ENCODE results near the gene COX5A.
A peak's percentile ranks its signal among the peaks of the same experiment; 100 is the strongest.

COX5A gene

DNA sequence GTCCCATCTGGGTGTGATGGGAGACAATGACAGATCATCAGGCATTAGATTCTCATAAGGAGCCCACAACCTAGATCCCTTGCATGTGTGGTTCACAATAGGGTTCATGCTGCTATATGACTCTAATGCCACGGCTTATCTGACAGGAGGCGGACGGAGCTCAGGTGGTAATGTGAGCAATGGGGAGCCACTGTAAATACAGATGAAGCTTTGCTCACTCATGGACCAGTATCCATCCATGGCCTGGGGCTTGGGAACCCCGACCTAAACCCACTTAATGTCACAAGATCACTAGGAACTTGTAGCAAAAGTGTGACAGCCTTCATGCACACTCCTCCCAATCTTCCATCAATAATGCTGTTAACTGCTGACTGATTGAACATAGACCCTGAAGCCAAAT, 29.2 kb downstream of the COX5A start:
- TF ChIP-seq TAF1 (IDR thresholded peaks at IDR 0.05; ENCODE audit: borderline replicate concordance, insufficient read depth, low read length) = no peak
- no peak for TF ChIP-seq POLR2AphosphoS5 (IDR thresholded peaks at IDR 0.05; ENCODE audit: low read depth, low read length)
- TF ChIP-seq, protein P1, sequence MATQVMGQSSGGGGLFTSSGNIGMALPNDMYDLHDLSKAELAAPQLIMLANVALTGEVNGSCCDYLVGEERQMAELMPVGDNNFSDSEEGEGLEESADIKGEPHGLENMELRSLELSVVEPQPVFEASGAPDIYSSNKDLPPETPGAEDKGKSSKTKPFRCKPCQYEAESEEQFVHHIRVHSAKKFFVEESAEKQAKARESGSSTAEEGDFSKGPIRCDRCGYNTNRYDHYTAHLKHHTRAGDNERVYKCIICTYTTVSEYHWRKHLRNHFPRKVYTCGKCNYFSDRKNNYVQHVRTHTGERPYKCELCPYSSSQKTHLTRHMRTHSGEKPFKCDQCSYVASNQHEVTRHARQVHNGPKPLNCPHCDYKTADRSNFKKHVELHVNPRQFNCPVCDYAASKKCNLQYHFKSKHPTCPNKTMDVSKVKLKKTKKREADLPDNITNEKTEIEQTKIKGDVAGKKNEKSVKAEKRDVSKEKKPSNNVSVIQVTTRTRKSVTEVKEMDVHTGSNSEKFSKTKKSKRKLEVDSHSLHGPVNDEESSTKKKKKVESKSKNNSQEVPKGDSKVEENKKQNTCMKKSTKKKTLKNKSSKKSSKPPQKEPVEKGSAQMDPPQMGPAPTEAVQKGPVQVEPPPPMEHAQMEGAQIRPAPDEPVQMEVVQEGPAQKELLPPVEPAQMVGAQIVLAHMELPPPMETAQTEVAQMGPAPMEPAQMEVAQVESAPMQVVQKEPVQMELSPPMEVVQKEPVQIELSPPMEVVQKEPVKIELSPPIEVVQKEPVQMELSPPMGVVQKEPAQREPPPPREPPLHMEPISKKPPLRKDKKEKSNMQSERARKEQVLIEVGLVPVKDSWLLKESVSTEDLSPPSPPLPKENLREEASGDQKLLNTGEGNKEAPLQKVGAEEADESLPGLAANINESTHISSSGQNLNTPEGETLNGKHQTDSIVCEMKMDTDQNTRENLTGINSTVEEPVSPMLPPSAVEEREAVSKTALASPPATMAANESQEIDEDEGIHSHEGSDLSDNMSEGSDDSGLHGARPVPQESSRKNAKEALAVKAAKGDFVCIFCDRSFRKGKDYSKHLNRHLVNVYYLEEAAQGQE (IDR thresholded peaks at IDR 0.05; ENCODE audit: insufficient read depth in 1 of 2, low read depth in 2 of 2, low read length in 2 of 2) = no peak
- no peak for TF ChIP-seq FOXP2 (optimal IDR thresholded peaks at IDR 0.05; ENCODE audit: borderline replicate concordance, extremely low read depth, extremely low read length, insufficient read depth)
- no peak for TF ChIP-seq SIN3A (IDR thresholded peaks at IDR 0.05; ENCODE audit: borderline replicate concordance, insufficient read depth, low read length)

DNA sequence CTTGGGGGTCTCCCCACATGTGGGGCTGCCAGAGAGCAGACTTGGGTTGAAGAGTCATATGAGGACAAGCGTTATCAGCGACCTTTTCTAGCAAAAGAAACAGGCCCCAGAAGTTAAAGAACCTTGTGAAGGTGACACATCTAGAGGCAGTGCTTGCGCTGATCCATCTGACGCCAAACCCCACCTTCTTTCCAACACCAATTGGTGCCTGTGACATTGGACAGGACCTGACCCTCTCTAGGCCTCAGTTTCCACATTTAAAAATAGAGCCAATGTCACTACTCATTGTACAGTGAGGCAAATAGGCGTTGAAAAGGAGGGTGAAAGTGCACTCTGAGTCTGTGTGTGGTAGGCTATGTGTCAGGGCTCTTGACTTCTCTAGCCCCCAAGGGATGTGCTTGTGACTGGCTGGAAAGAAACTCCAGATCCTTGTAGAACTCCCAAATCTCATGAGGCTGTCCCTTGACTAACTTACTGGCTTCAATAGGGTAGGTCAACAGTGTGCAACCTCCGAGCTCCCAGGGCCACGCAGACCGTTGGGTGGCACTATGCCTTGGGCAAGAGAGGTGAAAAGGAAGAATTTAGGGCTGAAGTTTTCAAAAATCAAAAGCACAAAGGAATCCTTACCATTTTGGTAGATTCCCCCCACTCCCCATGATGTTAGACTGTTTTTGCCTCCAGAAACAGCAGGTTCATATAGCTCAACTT, 30.6 kb downstream of the COX5A start:
- TF ChIP-seq FOXP2 (optimal IDR thresholded peaks at IDR 0.05; ENCODE audit: borderline replicate concordance, extremely low read depth, extremely low read length, insufficient read depth) (no peak), POLR2AphosphoS5 (IDR thresholded peaks at IDR 0.05; ENCODE audit: low read depth, low read length) (no peak), TAF1 (IDR thresholded peaks at IDR 0.05; ENCODE audit: borderline replicate concordance, insufficient read depth, low read length) (no peak), SIN3A (IDR thresholded peaks at IDR 0.05; ENCODE audit: borderline replicate concordance, insufficient read depth, low read length) (no peak)
- TF ChIP-seq, protein P1 (IDR thresholded peaks at IDR 0.05; ENCODE audit: insufficient read depth in 1 of 2, low read depth in 2 of 2, low read length in 2 of 2) = no peak

DNA sequence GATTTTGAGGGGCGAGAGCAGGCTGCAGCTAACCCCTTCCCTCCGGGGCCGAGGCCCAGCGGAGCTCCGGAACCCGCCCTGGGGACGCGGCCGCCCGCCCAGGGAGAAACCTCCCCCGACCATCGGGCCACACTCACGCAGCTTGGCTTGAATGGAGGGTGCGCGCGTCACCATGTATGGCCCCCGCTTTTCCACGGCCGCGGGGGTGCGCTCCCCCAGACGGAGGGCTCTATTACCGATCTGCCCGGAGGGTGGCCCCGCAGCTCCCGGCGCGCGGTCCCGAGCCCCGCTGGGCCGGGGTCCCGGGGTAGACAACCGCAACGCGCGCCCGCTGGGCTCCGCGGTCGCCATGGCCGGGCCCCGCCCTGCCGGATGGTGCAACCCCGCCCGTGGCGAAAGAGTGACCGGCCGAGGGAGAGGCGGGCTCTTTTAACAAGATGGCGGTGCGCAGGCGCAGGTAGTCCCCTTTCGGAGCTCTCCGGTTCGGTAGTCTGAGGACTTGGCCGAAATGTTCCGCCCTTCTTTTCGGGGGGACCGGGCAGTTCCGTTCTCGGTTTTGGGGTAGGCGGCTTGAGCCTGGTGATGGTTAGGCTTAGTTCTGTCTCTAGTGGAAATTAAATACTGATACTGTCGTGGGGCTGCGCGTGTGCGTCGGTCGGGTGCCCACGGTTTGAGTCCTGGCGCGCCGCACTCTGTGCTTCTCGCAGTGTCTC, 31.3 kb downstream of the COX5A start, which contains the start of gene FAM219B:
FAM219B (minus strand) TSS at position 402 of the 713 bp plus-strand sequence; CDS start at position 351, 51 bp downstream.
- TF ChIP-seq FOXP2 (optimal IDR thresholded peaks at IDR 0.05; ENCODE audit: borderline replicate concordance, extremely low read depth, extremely low read length, insufficient read depth) (peak; percentile 10), POLR2AphosphoS5 (IDR thresholded peaks at IDR 0.05; ENCODE audit: low read depth, low read length) (peak; percentile 89), SIN3A (IDR thresholded peaks at IDR 0.05; ENCODE audit: borderline replicate concordance, insufficient read depth, low read length) (no peak), TAF1 (IDR thresholded peaks at IDR 0.05; ENCODE audit: borderline replicate concordance, insufficient read depth, low read length) (peak; percentile 93)
- TF ChIP-seq, protein P1 (IDR thresholded peaks at IDR 0.05; ENCODE audit: insufficient read depth in 1 of 2, low read depth in 2 of 2, low read length in 2 of 2) = peak; percentile 38 to 71; a peak in 3 of 4 replicates

DNA sequence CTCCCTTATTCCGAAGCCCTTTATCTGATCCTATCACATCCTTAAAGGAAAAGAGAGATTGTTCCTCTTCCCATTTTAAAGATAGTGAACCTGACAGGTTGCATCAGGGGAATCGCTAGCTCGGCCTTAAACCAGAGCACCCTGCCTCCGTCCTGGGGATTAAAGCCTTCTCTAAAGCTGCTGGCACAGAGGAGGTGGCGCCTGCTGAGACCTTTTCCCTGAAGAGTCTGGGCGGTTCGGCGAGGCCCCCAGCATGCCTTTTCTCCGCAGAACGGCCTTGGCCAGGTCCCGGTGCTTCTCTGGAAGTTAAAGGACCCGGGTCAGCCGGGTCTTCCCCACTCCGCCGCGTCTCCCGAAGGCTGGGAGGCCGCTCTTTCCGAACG, 31.8 kb downstream of the COX5A start:
- TF ChIP-seq POLR2AphosphoS5 (IDR thresholded peaks at IDR 0.05; ENCODE audit: low read depth, low read length) = no peak
- no peak for TF ChIP-seq SIN3A (IDR thresholded peaks at IDR 0.05; ENCODE audit: borderline replicate concordance, insufficient read depth, low read length)
- TF ChIP-seq, protein P1 (IDR thresholded peaks at IDR 0.05; ENCODE audit: insufficient read depth in 1 of 2, low read depth in 2 of 2, low read length in 2 of 2) = no peak
- no peak for TF ChIP-seq TAF1 (IDR thresholded peaks at IDR 0.05; ENCODE audit: borderline replicate concordance, insufficient read depth, low read length)
- no peak for TF ChIP-seq FOXP2 (optimal IDR thresholded peaks at IDR 0.05; ENCODE audit: borderline replicate concordance, extremely low read depth, extremely low read length, insufficient read depth)

Measured in PFSK-1 (cell line).